Endothelial cell of umbilical vein (primary cell): Measurements from ENCODE around the gene NAA16. TPM values are rescaled to one million over a fixed set of nuclear protein-coding genes. Genes with fewer than 3 reads are reported as not detected.

Experiments
- BruUV-seq: library from RNA; stranded (reverse); fragments of 400-500 nt; replicated peaks from 2 replicates; lab custom pipeline; 2021; lab: Mats Ljungman, UMichigan
- CTCF ChIA-PET: fragments of 300-600, 350-600 bp; sonication (Branson Sonifier 250); formaldehyde crosslinking; loops from one replicate; lab custom pipeline; 2021; ENCODE audit warnings: antibody characterized with exemption, inconsistent platforms; lab: Charles Lee
- POLR2A ChIA-PET: fragments of 300-600, 350-600 bp; sonication (Branson Sonifier 250); formaldehyde crosslinking; loops from one replicate; lab custom pipeline; 2021; ENCODE audit warnings: antibody characterized with exemption, inconsistent platforms; lab: Charles Lee
- DNase-seq: peaks from one replicate; pipeline ENCODE4 v3.0.0-alpha.2; 2011; ENCODE audit warnings: low read depth, low spot score
- FAIRE-seq: peaks from 2 replicates; lab custom pipeline; 2011; peaks lifted over from hg19 to GRCh38; lab: Jason Lieb, UNC
- H2AFZ ChIP-seq: 2 replicates; pipeline ENCODE4 v1.6.0; 2012; ENCODE audit warnings: low read depth, low read length, control low read depth, inconsistent platforms
- H3K27ac ChIP-seq: 2 replicates; pipeline ENCODE4 v1.5.1; 2011; ENCODE audit warnings: low read depth, mild to moderate bottlenecking, control low read depth, low read length, moderate library complexity; ENCODE audit not compliant: insufficient read depth
- H3K27me3 ChIP-seq, 2 experiments: 2 replicates each; pipeline versions ENCODE4 v1.6.0 to v1.6.1; 2011; ENCODE audit warnings: low read length in 2 of 2, mixed read lengths in 1 of 2; ENCODE audit not compliant: control insufficient read depth in 2 of 2, insufficient read depth in 2 of 2
- H3K36me3 ChIP-seq, 2 experiments: 2 replicates in 1 of 2; 3 replicates in 1 of 2; pipeline ENCODE4 v1.5.1; 2011; ENCODE audit warnings: low read length in 2 of 2, mild to moderate bottlenecking in 1 of 2, moderate library complexity in 1 of 2; ENCODE audit not compliant: control insufficient read depth in 2 of 2, insufficient read depth in 2 of 2; ENCODE audit errors: extremely low read depth in 1 of 2
- H3K4me1 ChIP-seq: 3 replicates; pipeline ENCODE4 v1.5.1; 2011; ENCODE audit warnings: mild to moderate bottlenecking, low read length; ENCODE audit not compliant: control insufficient read depth, insufficient read depth; ENCODE audit errors: extremely low read depth
- H3K4me2 ChIP-seq: 2 replicates; pipeline ENCODE4 v1.6.1; 2011; ENCODE audit warnings: low read length, control low read depth, mixed read lengths; ENCODE audit not compliant: insufficient read depth
- H3K4me3 ChIP-seq, 3 experiments: fragments of 200-600 bp in 1 of 3; sonication (generic), shearing (Covaris generic) in 1 of 3; replicated peaks in 1 of 3; 2 replicates each; pipeline ENCODE4 v1.5.1; 2011 to 2016; ENCODE audit warnings: control low read depth in 3 of 3, low read length in 3 of 3, mild to moderate bottlenecking in 2 of 3, inconsistent platforms in 1 of 3, low read depth in 1 of 3, moderate library complexity in 1 of 3; ENCODE audit not compliant: insufficient read depth in 1 of 3
- H3K79me2 ChIP-seq: 2 replicates; pipeline ENCODE4 v1.6.0; 2012; ENCODE audit warnings: low read length, inconsistent platforms; ENCODE audit not compliant: control insufficient read depth, insufficient read depth
- H3K9ac ChIP-seq: replicated peaks from 2 replicates; pipeline ENCODE3; 2011; ENCODE audit warnings: low read length, control low read depth; ENCODE audit not compliant: insufficient read depth; ENCODE audit errors: extremely low read depth
- H3K9me1 ChIP-seq: replicated peaks from 3 replicates; pipeline ENCODE4 v1.6.0; 2011; ENCODE audit warnings: mild to moderate bottlenecking, low read length; ENCODE audit not compliant: control insufficient read depth, insufficient read depth; ENCODE audit errors: extremely low read depth
- H3K9me3 ChIP-seq: replicated peaks from 2 replicates; pipeline ENCODE4 v1.5.1; 2012; ENCODE audit warnings: low read length, inconsistent platforms; ENCODE audit not compliant: control insufficient read depth, insufficient read depth
- H4K20me1 ChIP-seq: replicated peaks from 2 replicates; pipeline ENCODE3; 2011; ENCODE audit warnings: mild to moderate bottlenecking, low read length; ENCODE audit not compliant: control insufficient read depth, insufficient read depth; ENCODE audit errors: extremely low read depth
- CTCF ChIP-seq, 2 donors: IDR thresholded peaks; 1 replicate in 1 of 2; 2 replicates in 1 of 2; pipeline ENCODE4 v1.5.1; 2011; ENCODE audit warnings: low read length in 2 of 2, mild to moderate bottlenecking in 2 of 2, moderate library complexity in 2 of 2, control low read depth in 1 of 2, inconsistent platforms in 1 of 2, low read depth in 1 of 2; ENCODE audit not compliant: insufficient read depth in 1 of 2; ENCODE audit errors: extremely low read depth in 1 of 2
- EZH2 ChIP-seq: IDR thresholded peaks from 2 replicates; pipeline ENCODE4 v1.6.1; 2012; ENCODE audit warnings: borderline replicate concordance, low read depth, mild to moderate bottlenecking, moderate library complexity, low read length, inconsistent platforms; ENCODE audit not compliant: severe bottlenecking
- FOS ChIP-seq: IDR thresholded peaks from 2 replicates; pipeline ENCODE4 v1.6.1; 2011; ENCODE audit warnings: mild to moderate bottlenecking, low read length, moderate library complexity, borderline replicate concordance; ENCODE audit not compliant: insufficient read depth
- GATA2 ChIP-seq: IDR thresholded peaks from 2 replicates; pipeline ENCODE4 v1.7.0; 2011; ENCODE audit warnings: low read depth, mild to moderate bottlenecking, moderate library complexity, mixed read lengths, low read length; ENCODE audit not compliant: insufficient read length, insufficient read depth
- JUN ChIP-seq: IDR thresholded peaks from 2 replicates; pipeline ENCODE4 v1.6.1; 2011; ENCODE audit warnings: borderline replicate concordance, low read depth; ENCODE audit not compliant: insufficient read length, insufficient read depth
- MAX ChIP-seq: IDR thresholded peaks from 2 replicates; pipeline ENCODE4 v1.6.1; 2011; ENCODE audit not compliant: insufficient read depth, insufficient read length
- MYC ChIP-seq: IDR thresholded peaks from one replicate; pipeline ENCODE4 v1.6.1; 2011; ENCODE audit warnings: mild to moderate bottlenecking, low read depth, low read length
- POLR2A ChIP-seq: IDR thresholded peaks from 2 replicates; pipeline ENCODE4 v1.6.1; 2012; ENCODE audit warnings: low read depth, mild to moderate bottlenecking, control low read depth, low read length
- POLR2AphosphoS5 ChIP-seq: IDR thresholded peaks from 2 replicates; pipeline ENCODE4 v1.6.1; 2012; ENCODE audit warnings: low read depth, mild to moderate bottlenecking, control low read depth, low read length, moderate library complexity; ENCODE audit not compliant: insufficient read depth
- dilution Hi-C: fragments of 300-500 bp; cut with MboI; formaldehyde crosslinking; loops from one replicate; pipeline ENCODE4 v1.15.0; 2019; ENCODE audit warnings: low sequenced_read_pairs; ENCODE audit not compliant: extremely low pct_ligation_motif_present
- intact Hi-C: fragments of 100-400 bp; cut with micrococcal nuclease; formaldehyde crosslinking; loops from one replicate; pipeline ENCODE4 v1.10.0; 2022
- polyA plus RNA-seq, 4 experiments: library from polyadenylated mRNA; depleted of rRNA in 3 of 4; stranded (reverse) in 3 of 4; unstranded in 1 of 4; fragments of >200 nt; gene quantifications; 2 replicates each; pipeline versions ENCODE4 v1.2.1 to v1.2.3, GENCODE V29; 2011 to 2012; ENCODE audit warnings: missing spikeins in 1 of 4
- total RNA-seq: library from RNA; stranded (reverse); gene quantifications from 2 replicates; pipeline ENCODE4 v1.2.3, GENCODE V29; 2021

NAA16 gene
- total and polyA plus RNA-seq, 2 donors (not counting 3 experiments of a cell fraction or from before 2014, with no cell fraction given), result 8.6 to 26.1 TPM

- Histone ChIP-seq H3K4me3 (no peak overlapping the region), H2AFZ (no peak overlapping the region), H3K9me3 (no peaks in the 10 kb centered on the region), H3K79me2 (peaks cover 91% of the 10 kb centered on the region), H3K4me2 (no peak overlapping the region), H3K9ac (no peak overlapping the region), H3K27ac (no peak overlapping the region), H3K4me1 (peaks cover 23% of the 10 kb centered on the region), H3K36me3 (peaks cover 3 to 4% of the 10 kb centered on the region in 2 experiments), H3K27me3 (no peaks in the 10 kb centered on the region), H3K9me1 (no peaks in the 10 kb centered on the region), H4K20me1 (peaks cover 6% of the 10 kb centered on the region)
- intact Hi-C loops, result no loop called here
- FAIRE-seq (no peak), DNase-seq (no peak)
- dilution Hi-C loops, result no loop called here
- BruUV-seq, result no TSS peak
- ChIA-PET CTCF (no interaction called here), POLR2A (no interaction called here)
- TF ChIP-seq POLR2A, result no peak
- no peak for TF ChIP-seq GATA2
- TF ChIP-seq POLR2AphosphoS5, result no peak
- TF ChIP-seq JUN, result no peak
- TF ChIP-seq EZH2, result no peak
- TF ChIP-seq FOS, result no peak
- no peak for TF ChIP-seq MYC
- TF ChIP-seq CTCF (IDR thresholded peaks at IDR 0.05; ENCODE audit: extremely low read depth in 1 of 2, insufficient read depth in 1 of 2, low read depth in 1 of 2, low read length in 2 of 2), result no peak
- TF ChIP-seq MAX, result no peak
Measured at GRCh38 chr13:41317243-41317642, 6.2 kb downstream of the NAA16 start.
